ENCODE results near the gene DYSF. TPM values are rescaled to one million over a fixed set of nuclear protein-coding genes. Genes with fewer than 3 reads are reported as not detected.

DYSF gene
- total and polyA plus RNA-seq, 2 donors (not counting 1 experiment from before 2014, with no cell fraction given), result 0.17 to 0.43 TPM

DNA sequence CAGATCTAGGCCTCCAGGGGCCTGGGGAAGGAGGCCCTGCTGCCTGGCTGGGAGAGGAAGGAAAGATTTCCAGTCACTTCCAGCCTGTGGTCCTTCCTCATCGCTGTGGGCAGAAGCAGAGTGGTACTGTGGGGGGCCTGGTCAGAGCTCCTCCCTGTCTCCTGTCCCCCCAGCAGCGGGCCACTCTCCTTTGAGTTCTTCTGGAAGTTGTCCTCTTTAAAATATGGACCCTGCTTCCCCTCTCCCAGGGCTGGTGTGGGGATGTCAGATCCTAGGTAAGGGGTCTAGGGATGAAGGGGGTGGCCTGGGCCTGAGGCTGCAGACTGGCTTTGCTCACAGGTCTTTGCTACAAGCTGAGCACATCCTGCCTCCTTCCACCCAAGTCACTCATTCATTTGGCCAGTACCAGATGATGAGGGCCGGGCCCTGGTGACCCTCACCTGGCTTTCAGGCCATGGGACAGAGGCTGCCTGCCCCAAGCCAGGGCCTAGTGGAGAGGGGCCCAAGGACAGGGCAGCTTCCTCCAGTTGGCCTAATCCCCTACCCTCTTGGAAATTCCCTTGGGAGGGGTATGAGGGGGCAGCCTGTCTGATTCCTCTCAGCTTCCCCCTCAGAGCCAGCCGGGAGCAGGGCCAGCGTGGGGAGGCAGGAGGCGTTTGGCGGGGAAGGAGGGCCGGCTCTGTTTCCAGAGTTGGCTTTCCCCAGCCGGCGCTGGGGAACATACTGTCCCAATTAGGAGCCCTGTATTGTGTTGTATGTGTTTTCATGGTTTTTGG lies 231.9 kb downstream of the DYSF start:
- Histone ChIP-seq H3K36me3 (replicated peaks in 1 of 2; ENCODE audit: control extremely low read depth in 1 of 2, control insufficient read depth in 1 of 2, extremely low read depth in 1 of 2, insufficient read depth in 2 of 2, low read length in 1 of 2) (no peaks in the 10 kb centered on the region), H2AFZ (ENCODE audit: insufficient read depth, low read depth, low read length, poor library complexity, severe bottlenecking) (no peak overlapping the region), H3K4me3 (ENCODE audit: control extremely low read depth in 1 of 5, extremely low read depth in 1 of 5, insufficient read depth in 1 of 5, low read depth in 2 of 5, low read length in 4 of 5) (no peak overlapping the region), H3K9ac (ENCODE audit: low read length) (no peak overlapping the region), H3K9me3 (ENCODE audit: control extremely low read depth in 1 of 3, control insufficient read depth in 2 of 3, insufficient read depth in 1 of 3, low read length in 2 of 3) (peaks cover 0 to 12% (median 1%) of the 10 kb centered on the region in 3 donors), H3K4me2 (replicated peaks; ENCODE audit: low read depth, low read length, poor library complexity, severe bottlenecking) (no peak overlapping the region), H3K27ac (ENCODE audit: low read length in 2 of 2) (no peak overlapping the region), H3K27me3 (replicated peaks in 1 of 4; ENCODE audit: control extremely low read depth in 1 of 4, control insufficient read depth in 3 of 4, insufficient read depth in 4 of 4, low read length in 3 of 4) (peaks cover 0 to 2% (median 0%) of the 10 kb centered on the region in 4 experiments), H3K79me2 (ENCODE audit: control insufficient read depth, insufficient read depth, low read length) (no peaks in the 10 kb centered on the region), H3K4me1 (ENCODE audit: control insufficient read depth in 2 of 2, insufficient read depth in 2 of 2, low read length in 2 of 2) (no peaks in the 10 kb centered on the region), H4K20me1 (ENCODE audit: control insufficient read depth, insufficient read depth, low read length, poor library complexity, severe bottlenecking) (no peaks in the 10 kb centered on the region)
- CTCF ChIA-PET, result no interaction called here
- H3K9me3 Mint-ChIP-seq (ENCODE audit: insufficient read depth), result no peaks in the 10 kb centered on the region
- DNase-seq (no peak), ATAC-seq (ENCODE audit: low read depth) (no peak)
- POLR2A ChIA-PET, result no interaction called here
- no peak overlapping the region for H3K27ac Mint-ChIP-seq
- no peak overlapping the region for H3K4me3 Mint-ChIP-seq
- TF ChIP-seq CTCF (IDR thresholded peaks at IDR 0.05), result no peak
- TF ChIP-seq EZH2 (IDR thresholded peaks at IDR 0.05; ENCODE audit: borderline replicate concordance, insufficient read depth, low read depth, low read length, poor library complexity, severe bottlenecking), result no peak
- H3K4me1 Mint-ChIP-seq, result no peaks in the 10 kb centered on the region
- intact Hi-C loops (cut with micrococcal nuclease), result no loop called here
- WGBS (ENCODE audit: insufficient coverage), result 93% methylated on average over 8 of the region's 10 CpGs
- no peaks in the 10 kb centered on the region for H3K27me3 Mint-ChIP-seq

DNA sequence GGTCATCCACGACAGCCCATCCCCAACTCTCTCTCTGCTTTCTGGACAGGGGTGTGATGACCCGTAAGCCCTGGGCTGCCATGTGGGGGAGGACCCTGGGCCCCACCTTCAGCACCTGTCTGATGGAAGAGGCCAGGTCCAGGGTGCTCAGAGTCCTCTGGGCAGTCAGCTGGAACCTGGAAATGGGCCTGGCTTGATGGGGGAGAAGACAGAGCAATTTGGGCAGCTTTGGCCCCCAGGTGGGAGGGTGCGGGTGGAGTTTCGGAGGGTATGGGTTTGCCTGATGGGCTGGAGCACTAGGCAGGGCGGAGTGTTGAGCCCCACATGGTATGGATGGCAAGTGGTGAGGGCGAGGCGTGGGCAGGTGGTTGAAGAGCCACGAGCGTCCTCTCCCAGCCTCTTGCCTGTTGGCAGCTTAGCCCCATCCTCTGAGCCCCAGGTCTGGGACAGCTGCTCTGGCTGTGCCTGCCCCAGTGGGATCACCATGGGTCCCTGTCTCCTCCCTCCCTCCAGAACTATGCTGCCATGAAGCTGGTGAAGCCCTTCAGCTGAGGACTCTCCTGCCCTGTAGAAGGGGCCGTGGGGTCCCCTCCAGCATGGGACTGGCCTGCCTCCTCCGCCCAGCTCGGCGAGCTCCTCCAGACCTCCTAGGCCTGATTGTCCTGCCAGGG lies 232.7 kb downstream of the DYSF start:
- H3K4me1 Mint-ChIP-seq, result no peaks in the 10 kb centered on the region
- Histone ChIP-seq H3K4me2 (replicated peaks; ENCODE audit: low read depth, low read length, poor library complexity, severe bottlenecking) (no peak overlapping the region), H4K20me1 (ENCODE audit: control insufficient read depth, insufficient read depth, low read length, poor library complexity, severe bottlenecking) (no peaks in the 10 kb centered on the region), H3K27me3 (replicated peaks in 1 of 4; ENCODE audit: control extremely low read depth in 1 of 4, control insufficient read depth in 3 of 4, insufficient read depth in 4 of 4, low read length in 3 of 4) (peaks cover 0 to 2% (median 0%) of the 10 kb centered on the region in 4 experiments), H3K36me3 (replicated peaks in 1 of 2; ENCODE audit: control extremely low read depth in 1 of 2, control insufficient read depth in 1 of 2, extremely low read depth in 1 of 2, insufficient read depth in 2 of 2, low read length in 1 of 2) (no peaks in the 10 kb centered on the region), H3K9ac (ENCODE audit: low read length) (no peak overlapping the region), H3K9me3 (ENCODE audit: control extremely low read depth in 1 of 3, control insufficient read depth in 2 of 3, insufficient read depth in 1 of 3, low read length in 2 of 3) (peaks cover 0 to 12% (median 1%) of the 10 kb centered on the region in 3 donors), H2AFZ (ENCODE audit: insufficient read depth, low read depth, low read length, poor library complexity, severe bottlenecking) (no peak overlapping the region), H3K4me3 (ENCODE audit: control extremely low read depth in 1 of 5, extremely low read depth in 1 of 5, insufficient read depth in 1 of 5, low read depth in 2 of 5, low read length in 4 of 5) (no peak overlapping the region), H3K27ac (ENCODE audit: low read length in 2 of 2) (no peak overlapping the region), H3K4me1 (ENCODE audit: control insufficient read depth in 2 of 2, insufficient read depth in 2 of 2, low read length in 2 of 2) (no peaks in the 10 kb centered on the region), H3K79me2 (ENCODE audit: control insufficient read depth, insufficient read depth, low read length) (no peaks in the 10 kb centered on the region)
- H3K27me3 Mint-ChIP-seq, result no peaks in the 10 kb centered on the region
- WGBS (ENCODE audit: insufficient coverage), result 93% methylated on average over 11 of the region's 13 CpGs
- no peak for DNase-seq
- no peaks in the 10 kb centered on the region for H3K9me3 Mint-ChIP-seq (ENCODE audit: insufficient read depth)
- ATAC-seq (ENCODE audit: low read depth), result no peak
- no peak overlapping the region for H3K4me3 Mint-ChIP-seq
- intact Hi-C loops (cut with micrococcal nuclease), result no loop called here
- TF ChIP-seq EZH2 (IDR thresholded peaks at IDR 0.05; ENCODE audit: borderline replicate concordance, insufficient read depth, low read depth, low read length, poor library complexity, severe bottlenecking) (no peak), CTCF (IDR thresholded peaks at IDR 0.05) (no peak)
- no peak overlapping the region for H3K27ac Mint-ChIP-seq
- POLR2A ChIA-PET, result no interaction called here
- CTCF ChIA-PET, result no interaction called here

Measured in B cell (primary cell).